ENCODE data around the gene KCNH5.
A peak's percentile ranks its signal among the peaks of the same experiment; 100 is the strongest.

The KCNH5 gene

DNA sequence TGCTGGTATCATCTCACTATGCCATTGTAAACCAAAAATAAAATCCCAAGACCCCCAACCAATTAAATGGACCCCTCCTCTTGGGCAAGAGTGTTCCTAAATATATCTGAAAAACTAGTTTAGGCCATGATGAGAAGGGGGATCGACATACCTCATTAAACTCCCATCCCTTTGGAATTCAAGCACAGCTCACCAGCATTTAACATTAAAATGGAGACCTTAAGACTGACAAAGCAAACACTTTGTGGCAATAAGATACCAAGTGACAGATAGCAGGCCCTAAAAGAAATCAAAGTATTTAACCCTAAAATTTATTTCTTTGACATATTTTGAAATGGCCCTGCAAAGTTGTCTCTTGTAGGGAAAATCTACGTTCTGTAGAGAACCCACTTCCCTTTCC lies 387.9 kb downstream of the KCNH5 start:
- TF ChIP-seq CTCF (conservative IDR thresholded peaks at IDR 0.05; ENCODE audit: control insufficient read depth, insufficient read depth, low read depth, low read length): no peak

GRCh38 chr14:62655166-62655565 lies 390.1 kb downstream of the KCNH5 start:
- H3K4me3 ChIP-seq (ENCODE audit: control insufficient read depth, low read depth, low read length): no peak overlapping the region
- peak; percentile 1 for DNase-seq (ENCODE audit: low read depth)
- no peak for TF ChIP-seq CTCF (conservative IDR thresholded peaks at IDR 0.05; ENCODE audit: control insufficient read depth, insufficient read depth, low read depth, low read length)

More for the DNA sequence above, 387.9 kb downstream of the KCNH5 start:
- no peak overlapping the region for H3K4me3 ChIP-seq (ENCODE audit: control insufficient read depth, low read depth, low read length)
- no peak for DNase-seq (ENCODE audit: low read depth)

DNA sequence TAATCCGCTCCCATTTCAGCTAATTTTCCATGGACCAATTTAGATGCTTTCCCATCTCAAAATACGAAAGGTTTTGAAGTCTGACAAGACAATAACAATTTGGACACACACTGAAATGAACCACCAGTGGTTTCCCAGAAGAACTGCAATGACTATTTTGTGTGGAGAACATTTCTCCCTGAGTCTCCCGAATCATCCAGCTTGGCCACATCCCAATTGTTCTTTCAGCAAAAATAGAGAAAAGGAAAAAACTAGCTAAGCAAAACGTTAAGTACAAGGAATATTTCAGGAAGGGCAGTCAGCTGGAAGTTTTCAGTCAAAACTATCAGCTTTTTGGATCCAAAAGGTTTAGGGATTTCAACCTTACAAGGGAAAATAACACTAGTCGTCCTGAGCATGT lies 390.6 kb downstream of the KCNH5 start:
- H3K4me3 ChIP-seq (ENCODE audit: control insufficient read depth, low read depth, low read length): no peak overlapping the region
- no peak for TF ChIP-seq CTCF (conservative IDR thresholded peaks at IDR 0.05; ENCODE audit: control insufficient read depth, insufficient read depth, low read depth, low read length)
- peak; percentile 25 for DNase-seq (ENCODE audit: low read depth)
